ENCODE data around the gene GGA2. TPM values are rescaled to one million over a fixed set of nuclear protein-coding genes. Genes with fewer than 3 reads are reported as not detected.
A peak's percentile ranks its signal among the peaks of the same experiment; 100 is the strongest.
"Not testable (repeated sequence)": the region's sequence is repeated elsewhere in the genome, so short reads cannot be mapped to it uniquely, and the experiment has no call there.

Gene GGA2
- total RNA-seq, 2 donors from 2014 or later: 42.0 to 59.7 TPM

- DNase-seq (ENCODE audit: low spot score): no peak
- intact Hi-C loops (cut with DNase I): no loop called here
These were observed 18.5 kb upstream of the GGA2 start for GRCh38 chr16:23528644-23529310.

GRCh38 chr16:23527961-23528643 lies 17.8 kb upstream of the GGA2 start:
- peak; percentile 45 for DNase-seq (ENCODE audit: low spot score)
- intact Hi-C loops (cut with DNase I): no loop called here

GRCh38 chr16:23524886-23525285 lies 14.6 kb upstream of the GGA2 start:
- no peak for DNase-seq (ENCODE audit: low spot score)
- intact Hi-C loops (cut with DNase I): loop anchor here in 1 of 2 donors (5.0 kb wide), 1 partner anchor 1172 kb away; no protein-coding TSS in a partner anchor

GRCh38 chr16:23523876-23524385 lies 13.6 kb upstream of the GGA2 start:
- peak; percentile 35 for DNase-seq (ENCODE audit: low spot score)
- intact Hi-C loops (cut with DNase I): loop anchor here in 1 of 2 donors (5.0 kb wide), 1 partner anchor 1173 kb away; no protein-coding TSS in a partner anchor

- intact Hi-C loops (cut with DNase I): loop anchor here in 1 of 2 donors (5.0 kb wide), 1 partner anchor 1174 kb away; no protein-coding TSS in a partner anchor
- peak; percentile 11 for DNase-seq (ENCODE audit: low spot score)
These were observed 13.0 kb upstream of the GGA2 start for GRCh38 chr16:23523321-23523720.

- intact Hi-C loops (cut with DNase I): loop anchor here in 1 of 2 donors (5.0 kb wide), 1 partner anchor 1175 kb away; no protein-coding TSS in a partner anchor
- no peak for DNase-seq (ENCODE audit: low spot score)
These were observed 11.7 kb upstream of the GGA2 start for GRCh38 chr16:23521965-23522364.

- intact Hi-C loops (cut with DNase I): loop anchor here in 1 of 2 donors (5.0 kb wide), 1 partner anchor 1176 kb away; no protein-coding TSS in a partner anchor
- no peak for DNase-seq (ENCODE audit: low spot score)
These were observed 10.9 kb upstream of the GGA2 start for GRCh38 chr16:23521037-23521743.

GRCh38 chr16:23520500-23520899 lies 10.2 kb upstream of the GGA2 start:
- DNase-seq (ENCODE audit: low spot score): no peak
- intact Hi-C loops (cut with DNase I): loop anchor here in 1 of 2 donors (5.0 kb wide), 1 partner anchor 1177 kb away; no protein-coding TSS in a partner anchor

GRCh38 chr16:23519282-23519681 lies 9.0 kb upstream of the GGA2 start:
- intact Hi-C loops (cut with DNase I): no loop called here
- peak; percentile 43 for DNase-seq (ENCODE audit: low spot score)

- intact Hi-C loops (cut with DNase I): no loop called here
- no peak for DNase-seq (ENCODE audit: low spot score)
These were observed 8.2 kb upstream of the GGA2 start for GRCh38 chr16:23518435-23518891.

- intact Hi-C loops (cut with DNase I): no loop called here
- peak; percentile 63 for DNase-seq (ENCODE audit: low spot score)
These were observed 6.3 kb upstream of the GGA2 start for GRCh38 chr16:23516366-23517137.

- intact Hi-C loops (cut with DNase I): no loop called here
- peak; percentile 13 for DNase-seq (ENCODE audit: low spot score)
These were observed 5.6 kb upstream of the GGA2 start for GRCh38 chr16:23515881-23516280.

- intact Hi-C loops (cut with DNase I): no loop called here
- DNase-seq (ENCODE audit: low spot score): peak; percentile 58
These were observed 4.3 kb upstream of the GGA2 start for GRCh38 chr16:23514381-23515152.

- intact Hi-C loops (cut with DNase I): no loop called here
- no peak for DNase-seq (ENCODE audit: low spot score)
These were observed 1.9 kb upstream of the GGA2 start for GRCh38 chr16:23512168-23512695.

GRCh38 chr16:23511731-23512130 lies 1.4 kb upstream of the GGA2 start:
- intact Hi-C loops (cut with DNase I): no loop called here
- DNase-seq (ENCODE audit: low spot score): peak; percentile 22

- intact Hi-C loops (cut with DNase I): not testable (repeated sequence)
- DNase-seq (ENCODE audit: low spot score): peak; percentile 29
These were observed 599 bp upstream of the GGA2 start for GRCh38 chr16:23510915-23511270.

- intact Hi-C loops (cut with DNase I): no loop called here
- DNase-seq (ENCODE audit: low spot score): peak; percentile 80
These were observed 521 bp downstream of the GGA2 start for GRCh38 chr16:23509782-23510163.

- no peak for DNase-seq (ENCODE audit: low spot score)
- intact Hi-C loops (cut with DNase I): no loop called here
These were observed 896 bp downstream of the GGA2 start for GRCh38 chr16:23509441-23509754.

Measured in posterior vena cava (tissue), 2 donors.